ENCODE results near the gene ASCC3.

ASCC3 gene

GRCh38 chr6:100574836-100575235 is 306.3 kb downstream of the ASCC3 start:
- H3K27ac ChIP-seq = no peak overlapping the region
- no peak for TF ChIP-seq CTCF (conservative IDR thresholded peaks at IDR 0.05)

GRCh38 chr6:100573166-100573565 is 308.0 kb downstream of the ASCC3 start:
- no peak overlapping the region for H3K27ac ChIP-seq
- TF ChIP-seq CTCF (conservative IDR thresholded peaks at IDR 0.05) = peak; percentile 59

GRCh38 chr6:100568255-100568654 is 312.9 kb downstream of the ASCC3 start:
- no peak overlapping the region for H3K27ac ChIP-seq
- no peak for TF ChIP-seq CTCF (conservative IDR thresholded peaks at IDR 0.05)

- H3K27ac ChIP-seq = no peak overlapping the region
- no peak for TF ChIP-seq CTCF (conservative IDR thresholded peaks at IDR 0.05)
Observed at GRCh38 chr6:100566563-100566962, 314.6 kb downstream of the ASCC3 start.

- no peak overlapping the region for H3K27ac ChIP-seq
- TF ChIP-seq CTCF (conservative IDR thresholded peaks at IDR 0.05) = no peak
Observed at GRCh38 chr6:100565439-100566104, 315.6 kb downstream of the ASCC3 start.

- no peak overlapping the region for H3K27ac ChIP-seq
- TF ChIP-seq CTCF (conservative IDR thresholded peaks at IDR 0.05) = no peak
Observed at GRCh38 chr6:100559859-100560258, 321.3 kb downstream of the ASCC3 start.

- TF ChIP-seq CTCF (conservative IDR thresholded peaks at IDR 0.05) = no peak
- H3K27ac ChIP-seq = peak overlapping the region; percentile 41
Observed at GRCh38 chr6:100554228-100554627, 326.9 kb downstream of the ASCC3 start.
